DMS53 treated with DMSO at 0.1 percent for 48 hours (cell line): ENCODE measurements around the gene ANKRD34A.

Experiments
- DNase-seq: peaks from one replicate; lab custom pipeline; 2025; ENCODE audit not compliant: unreplicated experiment; lab: John Stamatoyannopoulos, UW

The ANKRD34A gene

DNA sequence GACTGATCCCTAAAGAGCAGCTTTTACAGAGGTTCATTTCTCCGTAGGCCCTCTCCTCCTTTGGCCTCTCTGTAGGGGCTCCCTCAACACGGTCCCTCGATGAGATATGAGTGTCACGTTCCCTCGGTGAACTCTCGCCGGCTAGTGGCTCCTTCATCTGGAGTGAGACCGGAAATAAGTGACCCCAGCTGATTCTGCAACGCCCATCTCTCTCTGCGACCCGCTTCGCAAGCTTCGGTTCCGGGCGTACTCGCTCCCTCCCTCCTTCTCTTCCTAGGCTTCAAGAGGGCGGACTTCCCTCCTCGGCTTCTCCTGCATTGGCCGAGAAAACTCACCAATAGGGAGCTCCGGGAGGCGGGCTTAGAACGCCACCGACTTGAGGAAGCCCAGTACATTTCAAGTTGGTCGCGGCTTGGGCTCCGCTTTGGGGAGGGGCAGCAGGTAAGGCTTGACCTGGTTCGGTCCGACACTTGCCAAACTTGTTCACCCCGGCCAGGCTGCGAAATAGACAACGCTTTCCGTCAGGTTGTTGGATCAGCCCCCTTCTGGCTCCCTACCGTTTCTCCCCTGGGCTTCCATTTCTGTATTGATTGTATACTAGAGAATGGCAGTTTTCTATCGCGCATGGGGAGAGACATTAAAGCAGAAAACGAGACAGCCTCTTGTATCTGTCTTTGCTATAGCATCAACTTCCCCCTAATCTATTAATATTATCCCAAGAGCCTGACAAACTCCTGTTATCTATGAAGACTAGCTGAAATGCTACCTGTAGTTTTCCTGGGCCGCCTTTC is at the start of gene ANKRD34A, which contains the start of gene POLR3GL:
Gene ANKRD34A, minus strand, starts transcription at position 248 of the 791 bp plus-strand sequence. CDS start 2,816 bp downstream, outside the sequence.
Gene POLR3GL, plus strand, starts transcription at position 363 of the 791 bp plus-strand sequence. CDS start 10,176 bp downstream, outside the sequence.
- DNase-seq, result peak; percentile 92

DNA sequence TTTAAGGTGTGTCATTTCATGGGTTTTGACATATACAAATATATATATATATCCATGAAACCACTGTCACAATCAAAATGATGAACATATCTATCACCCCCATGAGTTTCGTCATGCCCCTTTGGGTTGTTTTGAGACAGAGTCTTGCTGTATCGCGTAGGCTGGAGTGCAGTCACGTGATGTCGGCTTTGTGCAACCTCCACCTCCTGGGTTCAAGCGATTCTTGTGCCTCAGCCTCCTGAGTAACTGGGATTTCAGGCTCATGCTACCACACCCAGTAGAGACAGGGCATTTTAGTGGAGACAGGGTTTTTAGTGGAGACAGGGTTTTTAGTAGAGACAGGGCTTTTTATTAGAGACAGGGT is 49.2 kb upstream of the ANKRD34A start:
- DNase-seq, result no peak

DNA sequence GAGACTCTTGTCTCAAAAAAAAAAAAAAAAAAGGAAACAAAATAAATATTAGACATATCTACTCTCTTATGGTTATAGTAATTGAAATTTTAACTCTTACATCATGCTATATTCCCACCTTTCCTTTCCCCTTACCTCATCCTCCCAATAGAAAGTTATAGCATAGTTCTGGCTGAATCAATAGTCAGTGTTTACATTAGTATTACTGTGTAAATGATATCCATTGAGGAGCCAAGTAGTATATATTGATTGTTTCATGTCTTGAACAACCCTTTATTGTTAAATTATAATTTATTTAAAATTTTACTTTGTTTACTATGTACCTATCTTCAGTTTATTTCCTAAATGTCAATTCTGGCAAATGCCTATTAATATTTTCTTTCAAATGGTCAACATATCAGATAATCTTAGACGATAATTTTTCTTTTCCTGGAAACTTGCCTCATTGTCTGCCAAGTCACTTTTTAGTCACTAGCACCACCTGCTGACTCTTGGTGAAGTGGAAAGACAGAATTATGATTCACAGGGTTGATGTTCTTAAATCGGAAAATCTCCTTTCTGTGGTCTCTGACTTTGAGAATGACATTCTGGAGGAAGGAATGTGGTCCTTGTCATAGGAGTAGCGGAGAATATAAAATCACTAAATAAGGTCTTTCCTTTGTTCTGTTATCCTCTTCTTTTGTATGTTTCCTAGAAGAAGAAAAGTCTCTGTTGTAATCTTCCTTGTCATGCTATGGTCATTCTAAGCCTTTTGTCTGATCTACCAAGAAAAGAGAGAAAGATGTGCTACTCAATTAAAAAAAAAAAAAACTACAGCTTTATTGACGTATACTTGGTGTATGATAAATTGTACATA is 48.6 kb upstream of the ANKRD34A start:
- peak; percentile 81 for DNase-seq

DNA sequence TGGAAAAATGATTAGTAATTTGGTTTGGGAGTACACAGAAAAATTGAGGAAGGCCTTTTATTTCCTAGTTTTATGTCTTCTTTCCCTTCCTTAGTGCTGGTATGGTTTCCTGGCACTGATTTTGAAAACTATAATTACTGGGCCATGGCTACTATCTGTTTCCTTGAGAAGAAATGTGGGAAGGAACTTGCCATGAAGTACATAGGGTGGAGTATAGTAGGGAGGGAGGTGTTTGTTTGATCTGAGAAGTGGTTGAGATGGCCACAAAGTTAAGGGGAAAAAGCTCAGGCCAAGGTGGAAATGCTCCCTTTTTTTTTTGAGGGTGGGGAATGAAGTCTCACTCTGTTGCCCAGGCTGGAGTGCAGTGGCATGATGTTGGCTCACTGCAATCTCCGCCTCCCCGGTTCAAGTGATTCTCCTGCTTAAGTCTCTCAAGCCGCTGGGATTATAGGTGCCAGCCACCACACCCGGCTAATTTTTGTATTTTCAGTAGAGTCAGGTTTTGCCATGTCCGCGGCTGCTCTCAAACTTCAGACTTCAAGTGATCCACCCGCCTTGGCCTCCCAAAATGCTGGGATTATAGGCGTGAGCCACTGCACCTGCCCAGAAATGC is 45.9 kb upstream of the ANKRD34A start:
- no peak for DNase-seq

DNA sequence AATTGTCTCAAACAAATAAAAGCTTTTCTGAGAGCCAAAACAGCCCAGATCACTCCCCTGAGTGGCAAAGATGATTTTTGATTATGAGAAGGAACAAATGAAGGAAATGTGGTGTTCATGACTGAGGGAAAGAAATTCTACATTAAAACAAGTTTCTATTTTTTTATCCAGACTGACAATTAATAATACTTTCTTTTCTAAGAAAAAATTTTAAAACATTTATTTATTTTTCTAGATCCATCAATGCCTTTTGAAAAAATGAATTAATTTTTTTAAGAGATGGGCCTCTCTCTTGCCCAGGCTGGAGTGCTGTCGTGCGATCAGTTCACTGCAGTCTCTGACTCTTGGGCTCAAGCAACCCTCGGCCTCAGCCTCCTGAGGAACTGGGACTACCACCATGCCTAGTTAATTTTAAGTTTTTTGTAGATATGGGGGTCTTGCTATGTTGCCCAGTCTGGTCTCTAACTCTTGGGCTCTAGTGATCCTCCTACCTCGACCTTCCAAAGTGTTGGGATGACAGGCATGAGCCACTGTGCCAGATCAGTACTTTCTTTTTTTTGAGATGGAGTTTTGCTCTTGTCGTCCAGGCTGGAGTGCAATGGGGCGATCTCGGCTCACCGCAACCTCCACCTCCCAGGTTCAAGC is 43.2 kb upstream of the ANKRD34A start:
- no peak for DNase-seq

DNA sequence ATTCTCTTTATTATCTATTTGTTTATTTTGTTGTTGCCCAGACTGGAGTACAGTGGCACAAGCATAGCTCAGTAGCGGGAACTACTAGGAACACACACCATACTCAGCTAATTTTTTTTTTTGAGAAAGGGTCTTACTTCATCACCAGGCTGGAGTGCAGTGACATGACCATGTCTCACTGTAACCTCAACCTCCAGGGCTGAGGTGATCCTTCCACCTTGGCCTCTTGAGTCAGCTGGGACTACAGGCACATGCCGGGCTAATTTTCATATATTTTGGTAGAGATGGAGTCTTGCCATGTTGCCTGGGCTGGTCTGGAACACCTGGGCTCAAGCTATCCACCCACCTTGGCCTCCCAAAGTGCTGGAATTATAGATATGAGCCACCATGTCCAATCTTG is 37.3 kb upstream of the ANKRD34A start:
- no peak for DNase-seq

DNA sequence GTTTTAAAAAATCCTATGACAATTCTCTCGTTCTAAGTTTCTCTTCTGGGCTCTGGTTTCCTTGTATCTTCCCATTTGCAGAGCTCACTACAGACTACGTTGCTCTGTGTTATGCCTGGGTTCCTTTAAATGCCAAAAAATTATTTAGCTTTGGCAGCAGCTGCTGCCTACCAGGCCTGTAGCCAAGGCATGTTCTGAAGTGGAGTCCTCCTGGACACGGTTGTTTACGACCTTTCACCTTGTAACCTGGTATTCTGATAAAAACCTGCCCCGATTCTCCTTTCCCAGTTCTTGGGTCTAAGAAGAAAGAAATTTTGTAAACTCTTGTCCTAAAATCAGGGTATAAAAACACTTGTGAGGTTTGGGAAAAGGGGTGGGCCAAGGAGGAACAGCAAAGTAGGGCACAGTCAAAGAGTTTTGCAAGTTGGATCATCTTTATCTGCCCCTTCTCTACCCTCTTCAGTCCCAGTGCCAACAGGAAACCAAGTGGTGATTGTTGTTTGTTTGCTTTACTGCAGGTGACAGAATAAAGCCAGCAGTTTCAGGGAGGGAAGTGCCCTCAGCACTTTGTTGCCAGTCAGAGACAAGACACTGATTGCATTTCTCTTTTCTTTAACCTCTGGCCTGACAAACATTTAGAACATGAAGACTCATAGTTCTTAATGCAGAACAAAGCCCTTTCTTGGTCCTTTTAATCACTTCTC is 35.1 kb upstream of the ANKRD34A start:
- DNase-seq, result peak; percentile 74

DNA sequence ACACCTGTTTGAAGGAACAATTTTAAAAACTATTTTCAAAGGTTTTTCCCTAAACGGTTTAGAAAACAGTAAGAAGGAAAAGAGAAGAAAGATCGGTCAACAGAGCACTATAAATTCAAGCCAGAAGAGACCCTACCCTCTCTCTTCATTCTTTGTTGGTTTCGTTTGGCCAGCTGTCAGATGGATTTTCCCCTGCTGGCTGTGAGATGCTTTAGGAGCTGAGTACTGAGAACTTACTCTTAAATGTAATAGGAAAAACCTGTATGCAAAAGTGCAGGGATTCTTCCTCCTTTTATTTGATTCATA is 33.3 kb upstream of the ANKRD34A start:
- no peak for DNase-seq

DNA sequence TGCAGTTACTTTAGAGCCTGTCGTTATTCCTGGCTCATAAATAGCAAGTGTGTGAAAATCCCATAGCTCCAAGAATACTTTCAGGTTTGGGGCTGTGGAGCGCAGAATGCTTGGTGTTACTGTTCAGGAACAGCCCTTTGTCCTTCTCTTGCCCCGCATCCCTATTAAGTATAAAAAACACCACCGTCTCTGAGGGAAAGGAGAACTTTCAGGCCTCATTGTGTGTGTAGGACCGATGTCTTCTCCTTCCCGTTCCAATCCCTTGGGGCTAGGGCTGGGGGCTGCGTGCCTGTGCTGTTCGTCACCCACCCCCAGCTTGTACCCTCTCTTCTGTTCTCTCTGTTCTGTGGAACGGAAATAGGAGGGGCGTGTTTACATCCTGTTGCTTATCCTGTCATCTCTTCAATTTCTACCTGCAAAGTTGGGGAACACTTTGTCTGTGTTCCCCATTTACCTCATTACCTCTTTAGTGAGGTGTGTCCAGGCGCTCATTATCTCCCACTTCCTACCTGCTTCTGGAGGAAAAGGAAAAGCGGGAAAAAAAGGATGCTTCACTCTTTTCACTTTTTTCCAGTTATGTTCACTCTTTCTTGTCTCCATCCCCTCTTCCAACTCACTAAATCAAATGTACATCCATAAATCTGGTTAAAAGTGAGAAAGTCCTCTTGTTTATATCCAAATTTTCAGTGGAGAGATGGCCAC is 32.8 kb upstream of the ANKRD34A start:
- DNase-seq, result no peak

DNA sequence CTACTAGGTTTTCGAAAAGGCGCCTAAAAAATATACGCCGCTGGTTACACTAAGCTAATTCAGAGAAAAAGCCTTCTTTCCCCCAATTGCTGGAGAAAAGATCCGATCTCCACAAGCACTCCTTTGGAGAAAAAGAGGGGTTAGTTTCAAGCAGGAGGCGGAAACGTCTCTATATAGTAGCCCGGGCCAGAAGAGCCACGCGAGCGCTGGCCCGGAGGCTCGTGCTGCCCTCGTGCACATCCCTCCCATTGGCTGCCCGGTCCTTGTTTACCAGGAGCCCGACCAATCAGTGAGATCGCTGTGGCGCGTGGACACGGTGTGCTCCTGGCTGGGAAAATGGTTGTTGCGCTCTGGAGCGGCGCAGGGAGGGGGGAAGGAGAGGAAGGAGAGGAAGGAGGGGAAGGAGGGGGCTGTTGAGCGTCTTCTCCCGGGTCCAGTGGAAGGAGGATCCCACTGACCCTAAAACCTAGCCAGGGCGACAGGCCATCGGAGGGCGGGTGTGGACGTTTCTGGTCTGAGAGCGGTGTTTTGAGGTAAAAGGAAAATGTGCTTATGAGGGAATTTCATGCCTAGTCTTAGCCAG is 32.1 kb upstream of the ANKRD34A start, which contains the start of gene TXNIP:
Gene TXNIP, minus strand, starts transcription at position 147 of the 583 bp plus-strand sequence. CDS start 313 bp downstream, outside the sequence.
- DNase-seq, result peak; percentile 94

DNA sequence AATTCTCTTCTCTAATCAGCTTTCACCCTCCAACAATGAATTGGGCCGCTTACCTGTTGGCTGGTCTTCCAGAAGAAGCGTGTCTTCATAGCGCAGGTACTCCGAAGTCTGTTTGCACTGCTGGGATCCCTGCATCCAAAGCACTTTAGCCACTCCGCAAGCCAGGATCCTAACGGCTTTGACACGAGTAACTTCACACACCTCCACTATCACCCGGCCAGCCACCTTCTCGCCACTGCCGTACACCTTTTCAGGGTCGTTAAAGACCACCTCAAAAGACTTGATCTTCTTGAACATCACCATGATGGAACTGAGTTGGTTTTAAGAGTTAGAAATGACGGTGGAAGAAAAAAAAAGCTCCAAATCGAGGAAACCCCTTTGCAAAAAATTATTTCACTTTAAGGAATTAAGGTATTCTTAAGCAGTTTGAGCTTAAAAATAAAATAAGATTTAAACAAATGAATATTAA is 31.6 kb upstream of the ANKRD34A start:
- DNase-seq, result no peak

DNA sequence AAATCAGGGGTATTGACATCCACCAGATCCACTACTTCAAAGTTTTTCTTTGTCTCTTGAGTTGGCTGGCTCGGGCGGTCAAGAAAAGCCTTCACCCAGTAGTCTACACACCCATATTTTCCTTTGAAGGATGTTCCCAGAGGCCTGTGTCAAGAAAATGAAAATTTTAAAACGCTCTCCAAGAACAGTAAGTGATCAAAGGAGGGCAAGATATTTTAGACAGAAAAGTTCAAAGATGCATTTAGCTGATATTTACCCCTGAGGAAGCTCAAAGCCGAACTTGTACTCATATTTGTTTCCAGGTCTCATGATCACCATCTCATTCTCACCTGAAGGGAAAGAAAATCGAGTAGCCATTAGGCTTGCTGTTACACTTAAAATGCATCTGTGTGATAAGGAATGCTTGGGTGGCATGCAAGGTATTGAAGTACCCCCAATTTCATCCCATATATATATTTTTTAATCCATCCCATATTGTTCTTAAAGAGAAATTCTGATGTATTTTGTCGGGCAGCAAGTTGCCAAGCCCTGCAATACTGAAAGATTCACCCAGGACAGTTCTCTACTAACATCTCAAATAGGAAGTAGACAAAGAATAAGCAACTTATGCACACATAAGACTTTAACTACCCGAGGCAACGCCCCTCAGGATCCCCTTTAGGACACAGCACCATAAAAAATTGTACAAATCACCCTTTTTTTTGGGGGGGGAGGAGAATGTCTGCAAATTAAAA is 30.9 kb upstream of the ANKRD34A start:
- no peak for DNase-seq

DNA sequence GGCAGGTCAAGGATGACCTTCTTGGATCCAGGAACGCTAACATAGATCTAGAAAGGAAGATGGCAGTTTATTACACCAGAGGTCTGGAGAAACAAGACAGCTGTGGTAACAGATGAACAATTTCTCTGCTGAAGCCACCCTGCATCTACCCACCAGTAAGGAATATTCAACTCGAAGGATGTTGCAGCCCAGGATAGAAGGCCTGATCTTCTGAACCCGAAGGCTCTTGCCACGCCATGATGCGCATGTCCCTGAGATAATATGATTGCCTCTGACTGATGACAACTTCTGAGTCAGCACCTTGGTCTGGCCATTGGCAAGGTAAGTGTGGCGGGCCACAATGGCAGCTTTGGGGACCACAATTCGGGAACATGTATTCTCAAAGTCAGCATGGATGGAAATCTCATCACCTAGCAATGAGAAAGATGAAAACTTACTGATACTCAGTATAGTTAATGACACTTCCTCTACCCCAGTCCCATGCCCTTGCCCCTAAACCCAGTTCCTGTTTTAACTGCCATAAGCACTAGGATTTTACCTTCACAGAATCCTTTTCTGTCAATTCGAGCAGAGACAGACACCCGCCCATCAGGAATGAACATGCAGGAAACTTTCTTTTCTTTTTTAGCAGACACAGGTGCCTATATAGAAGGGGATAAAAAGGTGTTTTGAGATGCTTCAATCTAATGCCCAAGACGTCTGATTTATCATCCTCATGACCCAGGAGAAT is 30.2 kb upstream of the ANKRD34A start:
- no peak for DNase-seq

DNA sequence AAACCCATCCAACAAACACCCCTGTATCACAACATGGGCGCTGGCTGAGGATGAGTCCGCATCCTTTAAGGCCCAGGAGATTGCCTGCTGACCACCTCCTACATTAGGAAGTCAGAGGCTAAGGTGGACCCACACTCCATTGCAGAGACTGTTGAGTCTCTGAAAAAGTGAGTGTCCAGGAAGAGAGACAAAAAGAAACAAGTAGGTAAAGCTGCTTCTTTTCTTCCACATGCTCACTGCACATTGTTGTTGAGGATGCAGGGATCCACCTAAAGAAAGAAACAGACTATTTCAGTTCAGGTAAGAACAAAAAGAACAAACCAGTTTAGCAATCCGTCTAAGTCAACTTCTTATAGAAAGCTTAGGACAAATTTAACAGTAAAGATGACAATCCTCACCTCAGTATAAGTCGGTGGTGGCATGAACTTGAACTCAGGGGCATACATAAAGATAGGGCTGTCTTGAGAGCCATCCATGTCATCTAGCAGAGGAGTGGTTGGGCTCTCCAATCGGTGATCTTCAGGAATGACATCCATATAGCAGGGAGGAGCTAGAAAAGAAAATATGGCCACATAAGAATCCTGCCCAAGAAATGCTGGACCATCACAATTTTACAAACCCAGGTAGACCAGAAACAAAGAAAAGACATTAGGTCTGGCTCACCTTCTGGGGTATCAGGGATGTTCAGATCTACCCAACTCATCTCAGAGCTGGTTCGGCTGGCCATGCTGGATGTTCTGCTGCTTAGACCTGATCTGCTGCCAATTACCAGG is 29.4 kb upstream of the ANKRD34A start:
- no peak for DNase-seq

DNA sequence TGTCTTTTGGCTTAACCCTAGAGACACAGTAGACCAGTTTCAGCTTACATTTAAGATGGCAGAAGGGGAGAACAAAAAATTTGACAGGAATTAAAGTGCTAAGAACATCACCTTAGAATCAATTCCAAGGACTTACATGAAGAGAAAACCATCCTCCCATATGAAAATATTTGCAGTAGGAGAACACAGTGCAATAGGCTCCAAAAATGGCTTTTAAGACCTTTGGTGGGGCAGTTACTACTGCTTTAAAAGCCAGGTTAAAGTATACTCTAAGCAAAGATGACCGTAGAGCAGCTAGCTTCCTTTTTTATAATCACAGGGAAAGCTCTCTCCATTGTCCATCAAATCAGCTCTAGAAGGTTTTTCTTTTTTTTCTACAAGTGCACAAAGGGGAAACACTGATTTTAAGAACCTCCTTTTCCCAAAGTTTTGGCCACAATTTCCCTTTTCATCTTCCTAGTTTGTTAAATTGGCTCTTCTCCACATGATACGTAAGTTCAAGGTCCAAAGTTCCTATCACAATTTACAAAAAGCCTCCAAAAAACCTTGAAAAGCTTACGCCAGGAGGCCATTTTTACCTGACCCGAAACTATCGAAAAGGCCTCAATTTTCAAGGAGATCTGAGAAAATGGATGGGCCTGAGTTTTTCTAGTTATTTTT is 28.7 kb upstream of the ANKRD34A start:
- DNase-seq, result no peak

DNA sequence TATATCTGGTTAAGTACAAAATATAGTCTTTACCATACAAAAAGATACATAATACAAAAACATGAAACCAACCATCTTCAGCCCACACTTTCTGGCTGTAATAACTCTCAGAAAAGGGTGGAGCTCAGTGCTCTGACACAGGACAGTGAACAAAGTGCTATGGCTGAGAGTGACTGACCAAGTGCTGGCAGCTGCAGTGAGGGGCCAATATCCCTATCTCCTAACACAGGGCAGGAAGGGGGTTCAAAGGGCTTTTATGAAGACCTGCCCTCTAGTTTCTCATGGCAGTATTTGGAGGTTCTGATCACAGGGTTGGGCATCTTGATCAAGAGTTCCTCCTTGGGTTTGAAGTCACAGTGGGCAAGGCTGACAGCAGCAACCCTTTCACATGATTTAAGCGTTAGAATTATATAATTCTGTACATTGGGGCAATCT is 28.1 kb upstream of the ANKRD34A start:
- DNase-seq, result peak; percentile 25
